ENCODE data around the gene C1QTNF1.
A peak's percentile ranks its signal among the peaks of the same experiment; 100 is the strongest.

Gene C1QTNF1

DNA sequence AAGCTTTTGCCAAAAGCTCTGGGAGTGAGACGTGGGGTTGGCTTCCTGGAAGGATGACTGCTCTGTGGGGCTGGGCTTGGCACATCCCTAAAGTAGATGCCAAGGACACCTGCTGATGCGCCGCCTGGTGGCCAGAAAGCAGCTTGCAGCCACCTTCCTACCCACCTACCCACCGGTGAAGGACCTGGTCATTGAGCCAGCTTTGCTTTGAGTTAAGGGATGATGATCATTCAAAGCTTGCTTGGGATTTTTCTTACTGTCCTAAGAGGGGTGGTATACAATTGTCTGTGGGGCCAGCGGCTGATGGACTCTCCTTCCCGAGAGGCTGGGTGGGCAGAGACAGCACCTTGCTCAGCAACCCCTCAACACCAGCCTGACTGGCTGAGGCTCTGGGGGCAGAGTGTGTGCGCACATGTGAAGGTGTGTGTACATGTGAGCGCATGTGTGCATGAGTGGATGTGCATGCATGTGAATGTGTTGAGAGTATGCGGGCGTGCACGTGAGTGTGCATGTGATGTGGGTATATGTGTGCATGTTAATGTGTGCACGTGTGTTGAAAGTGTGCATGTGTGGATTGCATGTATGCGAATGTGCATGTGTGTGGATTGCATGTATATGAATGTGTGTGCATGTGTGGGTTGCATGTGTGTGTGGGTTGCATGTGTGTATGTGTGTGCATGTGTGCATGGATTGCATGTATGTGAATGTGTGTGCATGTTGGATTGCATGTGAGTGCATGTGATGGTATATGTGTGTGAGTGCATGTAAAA is 18.6 kb downstream of the C1QTNF1 start:
- DNase-seq, result no peak

DNA sequence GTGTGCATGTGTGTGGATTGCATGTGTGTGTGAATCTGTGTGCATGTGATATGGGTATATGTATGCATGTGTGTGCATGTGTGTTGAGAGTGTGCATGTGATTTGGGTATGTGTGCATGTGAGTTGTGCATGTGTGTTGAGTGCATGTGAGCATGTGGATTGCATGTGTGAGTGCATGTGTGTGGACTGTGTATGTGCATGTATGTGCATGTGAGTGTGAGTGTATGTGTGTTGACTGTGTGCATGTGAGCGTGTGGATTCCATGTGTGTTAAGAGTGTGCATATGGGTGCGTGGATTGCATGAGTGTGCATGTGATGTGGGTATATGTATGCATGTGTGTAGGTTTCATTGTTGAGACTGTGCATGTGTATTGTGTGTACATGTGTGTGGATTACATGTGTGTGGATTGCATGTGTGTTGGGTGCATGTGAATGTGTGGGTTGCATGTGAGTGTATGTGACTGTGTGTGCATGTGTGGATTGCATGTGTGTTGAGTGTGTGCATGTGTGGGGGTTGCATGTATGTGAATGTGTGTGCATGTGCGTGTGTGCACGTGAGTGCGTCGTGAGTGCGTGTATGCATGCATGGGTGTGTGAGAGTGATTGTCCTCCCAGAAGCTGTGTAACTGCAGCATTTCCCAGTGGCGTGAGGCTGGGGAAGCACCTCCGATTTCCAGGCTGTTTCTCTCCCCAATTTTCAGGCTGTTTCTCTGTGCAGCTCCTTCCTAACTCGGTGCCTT is 19.4 kb downstream of the C1QTNF1 start:
- DNase-seq, result no peak

DNA sequence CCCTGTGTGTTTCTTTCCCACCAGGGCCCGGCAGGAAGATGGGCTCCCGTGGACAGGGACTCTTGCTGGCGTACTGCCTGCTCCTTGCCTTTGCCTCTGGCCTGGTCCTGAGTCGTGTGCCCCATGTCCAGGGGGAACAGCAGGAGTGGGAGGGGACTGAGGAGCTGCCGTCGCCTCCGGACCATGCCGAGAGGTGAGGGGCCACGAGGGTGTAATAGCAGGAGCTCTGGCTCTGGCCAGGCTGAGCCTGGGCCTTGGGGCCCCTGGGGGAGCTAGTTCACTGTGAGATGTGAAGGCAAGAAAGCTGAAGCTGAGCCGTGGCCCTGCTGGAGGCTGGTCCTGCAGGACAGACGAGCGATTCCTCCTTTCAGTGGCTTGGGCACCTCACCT is 20.0 kb downstream of the C1QTNF1 start:
- no peak for DNase-seq

DNA sequence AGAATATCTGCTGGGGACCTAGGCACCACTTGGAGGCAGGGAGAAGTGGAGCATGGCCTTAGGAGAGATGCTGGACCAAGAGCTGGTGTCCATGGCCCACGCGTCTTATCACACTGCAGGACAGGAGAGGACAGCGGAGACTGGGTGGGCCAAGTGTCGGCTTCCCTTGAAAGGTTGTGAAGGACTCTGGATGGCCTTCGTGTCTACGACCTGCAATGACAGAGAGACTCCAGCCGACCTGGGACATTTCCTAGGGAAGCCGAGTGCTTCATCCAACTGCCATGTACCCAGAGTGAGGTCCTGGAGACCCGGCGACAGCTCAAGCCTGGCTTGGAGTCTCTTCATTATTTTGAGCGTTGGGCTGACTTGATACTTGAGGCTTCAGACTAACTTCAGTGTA is 20.5 kb downstream of the C1QTNF1 start:
- no peak for DNase-seq

DNA sequence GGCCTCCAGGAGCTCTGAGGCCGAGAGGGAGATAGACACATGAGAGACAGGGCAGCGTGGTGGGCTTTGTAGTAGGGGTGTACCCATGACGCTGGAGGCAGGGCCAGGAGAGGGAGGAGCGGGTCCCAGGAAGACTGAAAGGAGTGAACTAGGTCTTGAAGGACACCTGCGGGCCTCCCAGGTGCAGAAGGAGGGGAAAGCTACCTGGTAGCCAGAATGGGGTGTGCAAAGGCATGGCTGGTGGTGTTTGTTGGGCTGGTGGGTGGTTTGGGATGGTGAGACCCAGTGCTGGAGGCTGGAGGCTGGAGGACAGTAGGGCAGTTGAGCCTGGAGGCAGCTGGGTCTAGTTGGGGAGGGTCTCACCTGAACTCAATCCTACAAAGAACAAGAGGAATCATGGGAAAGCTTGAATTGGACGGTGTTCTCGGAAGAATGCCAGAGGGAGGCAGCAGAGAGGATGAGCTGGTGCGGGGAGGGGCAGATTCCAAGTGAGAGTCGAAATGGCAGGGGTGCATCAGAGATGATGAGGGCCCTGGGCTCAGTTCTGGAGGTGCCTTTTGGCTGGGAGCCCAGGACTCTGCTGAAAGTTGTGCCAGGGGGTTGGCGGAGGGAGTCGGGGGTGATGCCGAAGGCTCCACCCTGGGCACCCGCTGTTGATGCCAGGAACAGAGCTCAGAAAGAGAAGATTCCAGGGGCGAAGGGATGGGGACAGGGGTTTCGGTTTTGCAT is 21.2 kb downstream of the C1QTNF1 start:
- no peak for DNase-seq

DNA sequence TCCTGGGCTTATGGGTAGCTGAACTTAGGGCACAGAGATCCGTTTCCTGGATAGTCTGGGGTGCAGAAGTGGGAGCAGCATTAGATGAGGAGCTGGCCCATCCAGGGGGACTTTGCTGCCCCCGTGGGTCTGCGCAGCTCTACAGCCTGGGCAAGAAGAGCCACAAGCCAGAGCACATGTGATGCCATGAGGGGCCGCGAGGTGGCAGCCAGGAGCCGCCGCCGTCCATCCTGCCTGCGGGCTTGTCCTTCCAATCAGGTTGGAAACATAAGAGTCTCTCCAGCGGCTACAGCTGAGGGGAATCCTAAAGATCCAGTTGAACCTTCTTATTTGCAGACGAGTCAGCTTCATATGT is 21.9 kb downstream of the C1QTNF1 start:
- peak; percentile 17 for DNase-seq

DNA sequence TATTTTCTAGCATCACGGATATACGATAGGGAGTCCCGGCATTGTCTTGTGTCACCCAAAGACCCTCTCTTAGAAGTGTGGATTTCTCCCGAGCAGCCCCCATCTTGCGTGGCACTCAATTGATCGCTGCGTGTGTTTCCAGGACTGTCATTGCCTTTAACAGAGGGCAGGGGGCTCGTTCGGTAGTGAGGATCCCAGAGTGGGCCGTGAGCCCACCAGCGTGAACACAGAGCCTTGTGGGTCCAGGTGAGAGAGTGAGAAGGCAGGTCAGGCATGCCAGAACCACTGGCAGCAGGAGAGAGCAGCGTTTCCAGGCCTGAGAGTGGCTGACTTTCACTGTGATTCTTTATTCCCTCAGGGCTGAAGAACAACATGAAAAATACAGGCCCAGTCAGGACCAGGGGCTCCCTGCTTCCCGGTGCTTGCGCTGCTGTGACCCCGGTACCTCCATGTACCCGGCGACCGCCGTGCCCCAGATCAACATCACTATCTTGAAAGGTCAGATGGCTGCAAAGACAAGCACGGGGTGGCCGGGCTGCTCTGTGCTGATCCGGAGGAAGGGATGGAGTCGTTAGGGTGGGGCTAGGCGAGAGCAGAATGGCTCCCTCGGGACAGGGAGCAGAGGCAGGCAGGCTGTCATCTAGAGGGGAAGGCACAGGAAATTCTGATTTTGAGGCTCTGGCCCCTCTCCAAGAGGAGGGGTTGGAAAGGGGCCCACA is 22.4 kb downstream of the C1QTNF1 start:
- DNase-seq, result no peak

DNA sequence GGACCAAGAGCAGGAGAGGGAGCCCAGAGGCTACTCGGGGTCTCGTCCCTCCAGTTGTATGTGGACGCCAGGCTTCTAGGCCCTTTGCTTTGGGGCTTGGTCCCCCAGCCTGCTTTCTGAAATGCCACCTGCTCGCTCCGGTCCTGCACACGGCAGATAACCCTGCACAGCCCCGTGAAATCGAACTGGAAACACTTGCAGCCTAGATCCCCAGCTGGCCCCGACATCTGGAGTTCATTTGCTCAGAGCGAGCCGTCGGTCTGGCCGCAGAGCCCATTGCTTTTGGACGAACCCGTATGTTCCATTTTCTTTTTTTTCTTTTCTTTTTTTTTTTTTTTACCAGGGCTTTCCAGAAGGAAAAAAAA is 22.9 kb downstream of the C1QTNF1 start:
- no peak for DNase-seq

DNA sequence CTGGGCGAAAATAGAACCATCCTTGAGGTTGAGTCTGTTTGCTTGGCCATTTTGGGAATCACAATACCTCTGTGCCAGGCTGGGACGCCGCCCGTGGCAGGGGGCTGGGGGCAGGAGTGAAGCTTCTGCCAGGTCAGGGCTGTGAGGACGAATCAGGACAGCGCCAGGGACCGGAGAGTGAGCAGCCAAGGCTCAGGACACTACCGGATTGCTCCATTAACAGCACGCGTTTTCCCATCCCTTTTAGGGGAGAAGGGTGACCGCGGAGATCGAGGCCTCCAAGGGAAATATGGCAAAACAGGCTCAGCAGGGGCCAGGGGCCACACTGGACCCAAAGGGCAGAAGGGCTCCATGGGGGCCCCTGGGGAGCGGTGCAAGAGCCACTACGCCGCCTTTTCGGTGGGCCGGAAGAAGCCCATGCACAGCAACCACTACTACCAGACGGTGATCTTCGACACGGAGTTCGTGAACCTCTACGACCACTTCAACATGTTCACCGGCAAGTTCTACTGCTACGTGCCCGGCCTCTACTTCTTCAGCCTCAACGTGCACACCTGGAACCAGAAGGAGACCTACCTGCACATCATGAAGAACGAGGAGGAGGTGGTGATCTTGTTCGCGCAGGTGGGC is 23.4 kb downstream of the C1QTNF1 start:
- DNase-seq, result no peak

DNA sequence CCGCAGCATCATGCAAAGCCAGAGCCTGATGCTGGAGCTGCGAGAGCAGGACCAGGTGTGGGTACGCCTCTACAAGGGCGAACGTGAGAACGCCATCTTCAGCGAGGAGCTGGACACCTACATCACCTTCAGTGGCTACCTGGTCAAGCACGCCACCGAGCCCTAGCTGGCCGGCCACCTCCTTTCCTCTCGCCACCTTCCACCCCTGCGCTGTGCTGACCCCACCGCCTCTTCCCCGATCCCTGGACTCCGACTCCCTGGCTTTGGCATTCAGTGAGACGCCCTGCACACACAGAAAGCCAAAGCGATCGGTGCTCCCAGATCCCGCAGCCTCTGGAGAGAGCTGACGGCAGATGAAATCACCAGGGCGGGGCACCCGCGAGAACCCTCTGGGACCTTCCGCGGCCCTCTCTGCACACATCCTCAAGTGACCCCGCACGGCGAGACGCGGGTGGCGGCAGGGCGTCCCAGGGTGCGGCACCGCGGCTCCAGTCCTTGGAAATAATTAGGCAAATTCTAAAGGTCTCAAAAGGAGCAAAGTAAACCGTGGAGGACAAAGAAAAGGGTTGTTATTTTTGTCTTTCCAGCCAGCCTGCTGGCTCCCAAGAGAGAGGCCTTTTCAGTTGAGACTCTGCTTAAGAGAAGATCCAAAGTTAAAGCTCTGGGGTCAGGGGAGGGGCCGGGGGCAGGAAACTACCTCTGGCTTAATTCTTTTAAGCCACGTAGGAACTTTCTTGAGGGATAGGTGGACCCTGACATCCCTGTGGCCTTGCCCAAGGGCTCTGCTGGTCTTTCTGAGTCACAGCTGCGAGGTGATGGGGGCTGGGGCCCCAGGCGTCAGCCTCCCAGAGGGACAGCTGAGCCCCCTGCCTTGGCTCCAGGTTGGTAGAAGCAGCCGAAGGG is 24.2 kb downstream of the C1QTNF1 start:
- no peak for DNase-seq

DNA sequence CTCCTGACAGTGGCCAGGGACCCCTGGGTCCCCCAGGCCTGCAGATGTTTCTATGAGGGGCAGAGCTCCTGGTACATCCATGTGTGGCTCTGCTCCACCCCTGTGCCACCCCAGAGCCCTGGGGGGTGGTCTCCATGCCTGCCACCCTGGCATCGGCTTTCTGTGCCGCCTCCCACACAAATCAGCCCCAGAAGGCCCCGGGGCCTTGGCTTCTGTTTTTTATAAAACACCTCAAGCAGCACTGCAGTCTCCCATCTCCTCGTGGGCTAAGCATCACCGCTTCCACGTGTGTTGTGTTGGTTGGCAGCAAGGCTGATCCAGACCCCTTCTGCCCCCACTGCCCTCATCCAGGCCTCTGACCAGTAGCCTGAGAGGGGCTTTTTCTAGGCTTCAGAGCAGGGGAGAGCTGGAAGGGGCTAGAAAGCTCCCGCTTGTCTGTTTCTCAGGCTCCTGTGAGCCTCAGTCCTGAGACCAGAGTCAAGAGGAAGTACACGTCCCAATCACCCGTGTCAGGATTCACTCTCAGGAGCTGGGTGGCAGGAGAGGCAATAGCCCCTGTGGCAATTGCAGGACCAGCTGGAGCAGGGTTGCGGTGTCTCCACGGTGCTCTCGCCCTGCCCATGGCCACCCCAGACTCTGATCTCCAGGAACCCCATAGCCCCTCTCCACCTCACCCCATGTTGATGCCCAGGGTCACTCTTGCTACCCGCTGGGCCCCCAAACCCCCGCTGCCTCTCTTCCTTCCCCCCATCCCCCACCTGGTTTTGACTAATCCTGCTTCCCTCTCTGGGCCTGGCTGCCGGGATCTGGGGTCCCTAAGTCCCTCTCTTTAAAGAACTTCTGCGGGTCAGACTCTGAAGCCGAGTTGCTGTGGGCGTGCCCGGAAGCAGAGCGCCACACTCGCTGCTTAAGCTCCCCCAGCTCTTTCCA is 25.1 kb downstream of the C1QTNF1 start:
- no peak for DNase-seq

DNA sequence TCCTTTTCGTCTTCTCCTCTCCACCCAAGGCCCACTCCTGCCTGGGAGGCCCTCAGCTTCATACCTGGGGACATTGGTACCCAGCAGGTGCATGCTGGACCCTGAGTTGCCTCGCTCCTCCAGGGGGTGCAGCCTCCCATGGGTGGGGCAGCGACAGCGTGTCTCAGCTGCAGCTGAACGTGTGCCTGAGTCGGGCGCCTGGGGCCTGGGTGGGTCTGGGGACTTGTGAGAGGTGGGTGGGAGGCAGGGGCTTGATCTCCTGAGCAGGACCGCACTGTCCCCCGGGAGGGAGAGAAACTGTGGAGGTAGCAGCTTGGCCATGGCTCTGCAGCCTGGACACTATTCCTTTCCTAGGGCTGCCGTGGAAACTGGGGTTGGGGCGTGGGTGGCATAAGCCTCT is 25.9 kb downstream of the C1QTNF1 start:
- no peak for DNase-seq

DNA sequence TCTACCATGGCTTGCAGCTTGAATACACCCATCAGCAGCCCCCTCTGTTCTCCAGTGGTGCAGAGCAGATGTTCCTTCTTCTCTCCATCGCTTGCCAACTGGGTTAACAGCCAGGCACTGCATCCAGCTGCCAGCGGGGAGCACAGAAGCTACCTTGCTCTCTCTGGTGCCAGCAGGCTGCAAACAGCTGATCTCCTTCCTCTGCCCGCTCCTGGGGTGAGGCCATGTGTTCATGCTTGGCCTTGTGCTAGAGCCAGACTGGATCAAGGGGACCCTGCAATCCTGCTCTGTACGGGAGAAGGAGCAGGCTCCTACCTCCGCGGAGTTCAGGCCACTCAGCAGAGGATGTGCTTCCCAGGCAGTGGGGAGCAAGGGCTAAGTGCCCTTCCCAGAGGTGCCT is 26.6 kb downstream of the C1QTNF1 start:
- no peak for DNase-seq

DNA sequence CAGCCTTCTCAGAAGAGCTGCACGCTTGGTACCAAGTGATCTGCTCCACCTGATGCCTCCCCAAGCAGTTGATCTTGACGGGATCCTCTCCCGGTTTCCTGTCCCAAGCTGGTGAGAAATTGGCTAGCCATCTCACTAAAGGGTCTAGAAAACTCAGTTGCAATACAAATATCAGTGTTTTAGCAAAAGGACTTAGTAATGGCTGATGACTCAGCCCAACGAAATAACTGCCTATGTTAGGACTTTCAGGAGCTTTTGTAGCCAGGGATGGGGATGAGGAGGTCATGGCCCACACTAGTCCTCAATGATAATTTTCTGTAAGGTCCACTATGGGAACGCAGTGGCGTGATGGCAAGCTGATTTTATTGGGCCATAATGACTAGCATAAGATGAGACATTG is 27.3 kb downstream of the C1QTNF1 start:
- DNase-seq, result no peak

DNA sequence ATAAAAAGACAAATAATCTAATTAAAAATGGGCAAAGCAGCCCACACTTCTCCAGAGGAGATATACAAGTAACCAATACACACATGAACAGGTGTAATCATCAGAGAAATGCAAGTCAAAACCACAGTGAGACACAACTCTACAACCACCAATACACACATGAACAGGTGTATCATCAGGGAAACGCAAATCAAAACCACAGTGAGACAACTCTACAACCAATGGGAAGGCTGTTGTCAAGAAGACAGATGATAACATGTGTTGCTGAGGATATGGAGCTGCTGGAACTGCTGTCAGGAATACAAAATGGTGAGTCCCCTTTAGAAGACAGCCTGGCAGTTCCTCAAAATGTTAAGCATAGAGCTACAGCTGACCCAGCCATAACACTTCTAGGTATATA is 28.2 kb downstream of the C1QTNF1 start:
- no peak for DNase-seq

DNA sequence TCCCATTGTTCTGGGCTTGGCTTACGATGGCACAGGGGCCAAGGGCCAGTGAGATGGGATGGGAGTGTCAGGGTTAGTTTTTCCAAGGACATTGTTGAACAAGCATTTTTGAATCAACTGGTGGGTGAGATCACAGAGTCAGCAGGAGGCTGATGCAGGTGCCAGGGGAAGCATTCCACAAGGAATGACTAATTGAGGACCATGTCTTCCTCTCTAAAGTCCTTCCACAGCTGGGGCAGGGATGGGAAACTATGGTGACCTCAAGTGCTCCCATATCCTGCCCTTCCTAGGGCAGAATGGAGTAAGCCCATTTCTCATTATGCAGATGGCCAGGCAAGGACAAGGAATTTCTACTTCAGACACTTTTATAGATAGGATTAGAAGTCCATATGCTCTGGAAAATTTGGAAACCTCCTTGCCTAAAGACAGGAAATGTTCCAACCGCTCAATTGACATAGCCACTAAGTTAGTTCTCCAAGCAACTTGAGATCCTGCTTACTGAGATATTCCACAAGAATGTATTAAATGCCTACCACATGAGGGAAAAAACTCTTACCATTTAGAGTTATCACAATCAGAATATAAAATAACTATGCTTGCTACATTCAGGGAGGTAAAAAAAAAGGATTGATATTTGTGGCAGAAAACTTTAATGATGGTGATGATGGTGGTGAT is 29.4 kb downstream of the C1QTNF1 start:
- DNase-seq, result no peak

DNA sequence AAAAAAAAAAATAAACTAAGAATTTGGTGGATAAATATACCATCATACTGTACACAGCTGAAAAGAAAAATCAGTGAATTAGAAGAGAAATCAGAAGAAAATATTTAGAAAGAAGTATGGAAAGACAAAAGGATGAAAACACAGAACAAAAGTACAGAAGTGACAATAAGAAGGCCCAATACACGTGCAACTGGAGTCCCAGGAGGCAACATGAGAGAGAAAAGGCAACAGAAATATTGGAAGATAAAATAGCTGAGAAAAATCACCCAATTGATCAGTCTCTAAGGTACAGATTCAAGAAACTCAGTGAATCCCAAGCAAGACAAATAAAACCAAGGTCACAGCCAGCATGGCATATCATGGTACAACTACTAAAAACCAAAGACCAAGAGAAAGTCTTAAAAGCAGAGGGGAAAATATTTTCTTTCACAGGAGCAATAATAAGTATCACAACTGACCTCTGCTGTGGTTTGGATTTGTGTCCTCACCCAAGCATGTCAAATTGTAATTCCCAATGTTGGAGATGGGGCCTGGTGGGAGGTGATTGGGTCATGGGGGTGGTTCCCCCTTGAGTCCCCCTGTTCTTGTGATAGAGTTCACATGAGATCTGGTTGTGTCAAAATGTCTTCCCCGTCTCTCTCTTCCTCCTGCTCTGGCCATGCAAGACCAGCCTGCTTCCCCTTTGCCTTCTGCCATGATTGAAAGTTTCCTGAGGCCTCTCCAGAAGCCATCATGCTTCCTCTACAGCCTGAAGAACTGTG is 30.4 kb downstream of the C1QTNF1 start:
- no peak for DNase-seq

DNA sequence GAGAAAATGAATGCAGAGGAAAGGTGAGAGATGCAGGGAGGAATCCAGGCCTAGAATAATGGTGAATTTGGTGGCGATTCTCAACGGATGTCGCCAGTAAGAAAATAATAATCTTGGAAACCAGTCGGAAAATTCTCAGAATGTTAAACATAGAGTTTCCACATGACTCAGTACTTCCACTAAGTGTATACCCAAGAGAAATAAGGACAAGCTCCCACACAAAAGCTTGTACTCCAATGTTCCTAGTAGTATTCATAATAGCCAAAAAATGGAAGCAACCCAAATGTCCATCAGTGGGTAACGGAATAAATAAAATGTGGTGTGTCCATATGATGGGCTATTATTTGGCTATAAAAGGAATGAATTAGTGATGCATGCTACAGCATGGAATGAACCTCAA is 31.2 kb downstream of the C1QTNF1 start:
- DNase-seq, result no peak

DNA sequence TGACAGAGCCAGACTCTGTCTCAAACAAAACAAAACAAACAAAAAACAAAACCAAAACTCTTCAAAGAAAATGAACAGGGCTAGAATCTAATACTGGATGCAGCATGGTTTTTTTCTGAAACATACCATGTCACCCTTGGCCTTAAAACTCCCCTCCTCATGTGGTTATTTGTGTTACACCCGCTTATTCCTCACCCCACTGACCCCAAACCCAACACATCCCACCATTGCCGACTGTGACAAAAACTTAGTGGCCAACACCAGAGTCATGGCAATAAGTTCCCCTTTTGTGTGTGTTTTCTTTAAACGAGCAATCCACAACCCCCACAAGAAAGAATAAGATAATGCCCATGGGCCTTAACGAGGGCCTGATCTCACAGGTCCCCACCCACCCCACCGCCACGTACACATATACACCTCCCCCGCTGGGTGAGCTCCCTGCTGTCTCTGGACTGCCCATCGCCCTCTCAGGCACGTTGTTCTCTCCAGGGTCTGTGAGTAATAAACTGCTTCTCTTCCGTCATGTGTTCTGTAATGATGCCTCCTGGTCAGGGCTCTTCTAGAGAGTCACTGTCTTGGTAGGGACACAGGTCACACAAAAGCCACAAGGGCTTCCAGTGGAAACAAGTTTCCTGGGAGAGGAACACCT is 33.9 kb downstream of the C1QTNF1 start:
- no peak for DNase-seq
